HG02973 (cell line): ENCODE data around the gene IGF2BP1.
"Not testable (repeated sequence)": the region's sequence is repeated elsewhere in the genome, so short reads cannot be mapped to it uniquely, and the experiment has no call there.

Source experiments
- ATAC-seq: cut with Tn5 transposase; IDR thresholded peaks from one replicate; pipeline ENCODE4 v1.9.1; 2021; ENCODE audit warnings: moderate library complexity; ENCODE audit not compliant: unreplicated experiment

IGF2BP1 gene

DNA sequence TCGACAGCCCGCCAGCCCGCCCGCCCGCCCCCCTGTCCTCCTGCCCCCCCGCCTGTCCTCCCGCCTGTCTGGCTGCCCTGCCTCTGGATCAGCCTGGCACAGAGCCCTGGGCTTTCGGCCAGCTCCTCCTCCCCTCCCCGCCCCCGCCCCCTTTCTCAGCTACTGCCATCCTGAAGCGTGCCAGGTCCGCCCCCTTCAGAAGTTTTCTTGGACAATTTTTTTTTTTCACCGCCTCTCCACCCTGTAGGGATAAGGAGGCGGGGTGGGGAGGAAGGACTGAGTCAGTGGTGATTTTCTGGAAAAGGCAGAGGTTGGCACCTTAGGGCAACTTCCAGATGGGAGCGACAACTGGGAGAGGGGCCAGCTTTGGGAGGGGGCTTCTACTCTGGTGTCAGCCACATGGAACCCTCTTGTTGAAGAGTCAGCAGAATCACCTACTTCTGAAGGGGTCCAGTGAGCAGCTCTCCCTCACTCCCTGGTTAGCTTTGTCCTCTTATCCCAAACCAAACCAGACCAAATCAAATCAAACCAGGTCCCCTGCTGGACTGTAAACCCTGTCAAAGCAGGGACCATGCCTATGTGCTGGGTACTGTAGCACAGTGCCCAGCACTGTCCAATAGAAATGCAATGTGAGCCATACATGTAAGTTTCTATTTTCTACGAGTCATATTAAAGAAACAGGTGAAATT, 19.7 kb downstream of the IGF2BP1 start:
- ATAC-seq, result no peak

DNA sequence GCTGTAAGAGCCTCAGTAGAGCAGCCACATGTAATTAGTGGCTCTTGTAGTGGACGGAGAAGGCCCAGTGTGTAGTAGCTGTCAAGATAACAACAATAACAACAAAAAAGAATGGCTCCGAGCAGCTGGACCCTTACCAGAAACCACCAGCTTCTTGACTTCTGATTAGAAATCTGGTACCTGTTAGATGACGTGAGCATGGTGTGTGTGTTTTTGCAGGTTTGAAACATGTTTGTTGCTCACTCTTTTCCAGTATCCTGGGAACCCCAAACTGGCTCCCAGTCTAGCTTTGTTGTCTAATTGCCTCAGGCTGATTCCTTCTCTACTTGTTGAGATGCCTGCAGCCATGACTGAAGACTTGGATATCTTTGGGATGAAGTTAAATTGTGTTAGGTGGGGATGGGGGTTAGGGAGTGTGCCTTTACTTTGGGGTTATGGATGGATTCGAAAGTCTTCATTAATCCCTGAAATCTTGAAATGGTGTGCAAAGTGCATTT, 21.0 kb downstream of the IGF2BP1 start:
- no peak for ATAC-seq

DNA sequence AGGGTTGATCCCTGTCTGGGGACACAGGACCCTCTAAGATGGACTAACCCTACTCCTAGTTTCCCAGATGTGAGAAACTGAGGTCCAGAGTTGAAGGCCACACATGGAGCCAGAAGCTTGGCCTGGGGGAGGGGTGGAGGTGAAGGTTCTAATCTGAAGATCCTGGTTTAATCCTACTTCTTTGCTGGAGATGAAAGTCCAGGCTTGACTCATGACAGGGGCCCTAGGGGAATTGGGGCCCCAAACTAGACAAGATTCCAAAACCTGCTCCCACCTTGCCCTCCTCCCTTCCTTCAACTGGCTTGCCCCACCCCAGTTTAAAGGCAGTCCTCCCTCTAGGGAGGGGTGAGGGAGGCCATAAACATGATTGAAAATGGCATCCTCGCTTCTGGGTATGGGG, 21.6 kb downstream of the IGF2BP1 start:
- no peak for ATAC-seq

GRCh38 chr17:49020609-49021008, 23.4 kb downstream of the IGF2BP1 start:
- ATAC-seq, result no peak

DNA sequence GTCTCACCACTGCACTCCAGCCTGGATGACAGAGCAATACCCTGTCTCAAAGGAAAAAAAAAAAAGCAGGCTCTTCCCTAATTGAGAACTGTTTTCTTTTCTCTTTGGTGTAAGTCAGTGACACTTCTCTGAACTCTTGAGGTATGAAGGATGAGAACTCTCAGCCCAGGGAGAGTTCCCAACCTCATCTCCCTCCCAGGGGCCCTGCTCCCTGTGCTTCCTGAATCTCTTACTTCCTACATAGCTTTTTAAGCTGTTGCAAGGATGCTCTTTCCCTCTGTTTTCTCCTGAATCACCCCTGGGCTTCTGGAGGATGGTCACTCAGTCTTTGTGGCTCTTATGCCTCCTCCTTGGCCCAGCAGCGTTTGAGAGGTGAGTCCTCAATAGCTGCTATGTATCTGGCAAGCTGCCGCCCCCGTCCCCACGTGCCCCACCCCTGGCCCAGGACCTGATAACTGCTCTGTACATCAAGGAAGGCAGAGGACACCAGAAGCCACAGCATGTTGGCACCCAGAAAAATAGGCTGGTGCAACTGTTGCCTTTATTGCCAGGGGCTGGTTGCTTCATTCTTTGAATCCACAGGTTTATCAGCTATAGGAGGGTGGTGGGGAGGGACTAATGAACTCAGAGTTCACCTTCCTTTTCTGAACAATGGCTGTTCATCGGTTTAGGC, 24.0 kb downstream of the IGF2BP1 start:
- no peak for ATAC-seq

DNA sequence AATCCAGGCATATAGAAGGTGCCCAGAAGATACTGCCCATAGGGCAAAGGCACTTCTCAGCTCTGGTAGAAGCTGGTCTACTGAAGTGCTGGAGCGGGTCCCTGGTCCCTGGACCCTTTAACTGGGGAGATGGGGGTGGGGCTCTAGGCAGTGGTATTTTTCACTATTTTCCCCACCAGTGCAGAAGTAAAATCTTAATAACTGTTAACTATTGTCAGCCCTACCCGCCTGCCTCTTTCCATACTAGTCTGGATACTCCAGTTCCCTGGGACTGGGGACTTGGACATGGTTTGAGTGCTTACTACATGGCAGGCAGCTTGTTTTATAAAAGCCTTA, 24.6 kb downstream of the IGF2BP1 start:
- ATAC-seq, result no peak

DNA sequence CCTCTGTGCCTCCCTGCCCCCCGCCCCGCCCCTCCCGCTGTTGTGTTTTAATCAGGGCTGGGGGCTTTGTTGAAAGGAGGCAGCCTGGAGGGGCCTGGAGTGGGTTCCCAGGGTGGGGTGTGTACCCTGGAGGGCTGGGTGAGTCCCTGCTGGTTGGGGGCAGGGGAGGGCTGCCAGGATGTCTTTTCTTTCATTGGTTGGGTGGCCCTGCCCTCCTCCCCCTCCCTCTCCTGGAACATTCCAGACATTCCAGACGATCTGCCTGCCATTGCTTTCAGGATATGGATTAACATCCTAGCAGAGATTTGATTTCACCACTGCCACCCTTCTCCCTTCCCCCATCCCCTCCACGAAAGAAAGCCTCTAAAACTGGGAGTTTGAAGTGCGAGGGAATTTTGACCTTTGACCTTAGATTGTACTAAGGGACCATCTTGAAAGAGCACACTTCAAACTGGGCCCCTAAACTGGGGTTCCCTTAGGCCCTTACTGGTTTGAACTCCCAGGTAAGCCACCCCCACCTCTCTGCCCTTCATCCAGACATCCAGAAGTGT, 25.3 kb downstream of the IGF2BP1 start:
- no peak for ATAC-seq

GRCh38 chr17:49024523-49024922, 27.3 kb downstream of the IGF2BP1 start:
- no peak for ATAC-seq

DNA sequence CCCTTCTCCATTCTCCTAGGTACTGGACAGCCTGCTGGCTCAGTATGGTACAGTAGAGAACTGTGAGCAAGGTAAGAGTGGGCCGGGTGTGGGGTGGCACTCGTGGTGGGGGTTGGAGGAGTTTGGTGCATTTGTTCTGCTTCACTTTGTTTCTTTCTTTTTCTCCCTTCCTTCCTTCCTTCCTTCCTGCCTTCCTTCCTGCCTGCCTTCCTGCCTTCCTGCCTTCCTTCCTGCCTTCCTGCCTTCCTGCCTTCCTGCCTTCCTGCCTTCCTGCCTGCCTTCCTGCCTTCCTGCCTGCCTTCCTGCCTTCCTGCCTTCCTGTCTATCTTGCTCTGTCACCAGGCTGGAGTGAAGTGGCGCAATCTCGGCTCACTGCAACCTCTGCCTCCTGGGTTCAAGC, 29.3 kb downstream of the IGF2BP1 start:
- ATAC-seq, result not testable (repeated sequence)

DNA sequence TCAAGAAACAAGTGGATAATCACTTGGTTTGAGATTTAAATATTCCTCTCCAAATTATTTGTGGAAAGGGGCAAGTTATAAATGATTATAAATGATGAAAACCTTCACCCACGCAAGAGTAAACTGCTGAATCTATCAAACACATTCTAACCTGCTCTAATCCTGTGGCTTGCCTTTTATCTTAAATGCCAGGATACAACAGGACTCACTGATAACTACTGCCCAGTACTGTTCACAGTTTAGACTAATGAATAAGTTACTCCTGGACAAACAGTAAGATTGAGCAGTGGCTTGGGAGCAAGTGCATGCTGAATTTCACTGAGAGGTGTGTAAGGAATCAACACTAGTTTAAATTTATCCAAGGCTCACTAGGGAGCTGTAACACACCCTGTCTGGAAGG, 31.1 kb downstream of the IGF2BP1 start:
- ATAC-seq, result no peak

DNA sequence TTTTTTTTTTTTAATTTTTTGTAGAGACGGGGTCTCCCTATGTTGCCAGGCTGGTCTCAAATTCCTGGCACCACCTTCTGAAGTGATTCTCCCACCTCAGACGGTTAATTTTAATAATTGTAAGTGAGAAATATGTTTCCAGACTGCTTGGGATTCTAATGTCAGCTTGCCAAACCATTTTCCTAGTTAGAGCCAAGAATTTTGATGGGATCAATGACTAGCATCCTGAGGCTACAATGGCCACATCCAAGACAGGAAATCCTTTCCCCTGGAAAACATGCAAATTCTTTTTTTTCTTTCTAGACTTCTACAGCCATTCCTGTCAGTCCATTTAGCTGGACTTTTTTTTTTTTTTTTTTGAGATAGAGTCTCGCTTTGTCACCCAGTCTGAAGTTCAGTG, 32.6 kb downstream of the IGF2BP1 start:
- ATAC-seq, result no peak

- ATAC-seq, result no peak
These were observed 35.1 kb downstream of the IGF2BP1 start for GRCh38 chr17:49031965-49032928.

DNA sequence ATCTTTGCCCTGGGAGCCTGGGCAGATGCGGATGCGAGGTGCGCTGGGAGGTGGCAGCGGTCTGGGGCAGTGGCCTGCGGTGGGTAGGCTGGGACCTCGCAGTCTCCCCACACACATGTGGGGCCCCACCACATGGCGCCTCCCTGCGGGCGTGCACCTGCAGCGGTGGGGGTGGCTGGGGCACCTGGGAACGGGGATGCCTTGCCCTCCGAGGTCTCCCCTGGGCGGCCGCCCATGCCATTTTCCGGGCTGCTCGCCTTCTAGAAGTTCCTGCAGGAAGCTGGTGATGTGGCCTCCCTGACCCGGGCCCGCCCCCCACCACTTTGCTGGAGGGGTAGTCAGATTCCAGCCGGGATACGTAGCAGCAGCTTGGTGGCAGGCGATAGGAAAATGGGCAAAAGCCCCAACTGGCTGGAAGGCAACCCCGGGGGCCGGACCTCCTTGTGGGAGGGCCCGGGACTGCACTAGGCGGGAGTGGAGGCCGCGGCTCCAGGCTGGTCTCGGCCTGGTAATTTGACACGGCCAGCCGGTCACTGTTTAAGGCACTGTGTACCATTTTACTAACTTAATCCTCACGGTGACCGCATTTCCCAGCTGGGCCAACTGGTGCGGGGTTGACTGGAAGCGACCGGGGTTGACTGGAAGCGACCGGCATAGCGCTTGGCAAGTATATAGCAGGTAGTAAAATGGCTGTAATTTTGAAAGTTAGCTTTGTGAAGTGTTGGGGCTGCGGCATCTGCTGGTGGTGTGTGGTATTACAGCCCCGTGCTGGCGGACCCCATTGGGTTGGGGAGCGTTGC, 38.5 kb downstream of the IGF2BP1 start:
- ATAC-seq, result no peak

GRCh38 chr17:49036270-49036626, 39.1 kb downstream of the IGF2BP1 start:
- ATAC-seq, result no peak

DNA sequence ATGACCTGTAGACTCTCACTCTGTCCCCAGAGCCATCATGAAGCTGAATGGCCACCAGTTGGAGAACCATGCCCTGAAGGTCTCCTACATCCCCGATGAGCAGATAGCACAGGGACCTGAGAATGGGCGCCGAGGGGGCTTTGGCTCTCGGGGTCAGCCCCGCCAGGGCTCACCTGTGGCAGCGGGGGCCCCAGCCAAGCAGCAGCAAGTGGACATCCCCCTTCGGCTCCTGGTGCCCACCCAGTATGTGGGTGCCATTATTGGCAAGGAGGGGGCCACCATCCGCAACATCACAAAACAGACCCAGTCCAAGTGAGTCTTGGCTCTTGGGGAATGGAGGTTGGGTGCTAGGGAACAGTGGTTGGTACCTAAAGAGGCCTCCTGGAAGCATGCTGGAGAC, 41.0 kb downstream of the IGF2BP1 start:
- ATAC-seq, result no peak

DNA sequence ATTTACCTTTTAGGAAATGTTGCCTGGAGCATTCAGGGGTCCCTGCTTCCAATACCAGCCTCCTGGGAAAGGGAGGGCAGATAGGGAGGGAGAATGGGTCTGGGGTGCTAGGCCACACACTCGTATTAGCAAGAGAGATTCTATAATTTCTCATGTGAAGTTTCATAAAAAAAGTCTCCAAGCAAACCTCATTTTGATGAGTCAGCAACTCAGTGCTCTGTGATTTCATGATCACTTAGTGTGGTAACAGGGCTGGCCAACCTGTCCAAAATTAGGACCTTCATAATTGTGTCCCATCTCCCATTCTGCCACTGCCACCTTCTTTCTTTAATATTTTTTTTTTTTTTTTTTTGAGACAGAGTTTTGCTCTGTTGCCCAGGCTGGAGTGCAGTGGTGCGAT, 41.4 kb downstream of the IGF2BP1 start:
- ATAC-seq, result no peak

DNA sequence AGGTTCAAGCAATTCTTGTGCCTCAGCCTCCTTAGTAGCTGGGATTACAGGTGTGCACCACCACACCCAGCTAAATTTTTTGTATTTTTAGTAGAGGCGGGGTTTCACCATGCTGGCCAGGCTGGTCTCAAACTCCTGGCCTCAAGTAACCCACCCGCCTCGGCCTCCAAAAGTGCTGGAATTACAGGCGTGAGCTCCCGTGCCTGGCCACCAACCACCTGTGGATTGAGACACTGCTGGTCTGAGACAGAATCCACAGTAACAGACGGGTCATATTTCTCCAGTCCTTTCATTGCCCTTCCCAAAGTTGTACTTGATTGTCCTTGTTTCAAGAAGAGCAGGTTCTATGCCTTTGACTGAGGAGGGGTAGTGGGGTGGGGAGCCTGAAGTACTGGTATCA, 42.3 kb downstream of the IGF2BP1 start:
- ATAC-seq, result not testable (repeated sequence)

DNA sequence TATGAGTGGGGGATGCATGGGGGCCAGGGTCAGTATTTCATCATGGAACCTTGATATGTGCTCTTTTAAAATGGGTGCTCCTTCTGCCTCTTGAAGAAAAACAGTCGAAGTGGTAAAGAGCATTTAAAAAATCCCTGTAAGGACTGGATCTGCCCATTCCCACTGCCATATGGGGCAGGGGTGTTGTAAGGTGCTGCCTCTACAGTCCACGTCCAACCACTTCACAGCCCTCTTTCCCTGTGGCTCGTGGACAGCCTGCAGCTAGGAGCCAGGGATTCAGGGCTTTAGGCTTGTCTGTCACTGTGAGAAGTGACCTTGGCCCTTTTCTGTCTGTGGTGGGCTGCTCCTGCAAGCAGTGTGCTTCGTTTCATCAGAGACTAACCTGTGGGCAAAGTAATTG, 44.3 kb downstream of the IGF2BP1 start:
- ATAC-seq, result no peak

DNA sequence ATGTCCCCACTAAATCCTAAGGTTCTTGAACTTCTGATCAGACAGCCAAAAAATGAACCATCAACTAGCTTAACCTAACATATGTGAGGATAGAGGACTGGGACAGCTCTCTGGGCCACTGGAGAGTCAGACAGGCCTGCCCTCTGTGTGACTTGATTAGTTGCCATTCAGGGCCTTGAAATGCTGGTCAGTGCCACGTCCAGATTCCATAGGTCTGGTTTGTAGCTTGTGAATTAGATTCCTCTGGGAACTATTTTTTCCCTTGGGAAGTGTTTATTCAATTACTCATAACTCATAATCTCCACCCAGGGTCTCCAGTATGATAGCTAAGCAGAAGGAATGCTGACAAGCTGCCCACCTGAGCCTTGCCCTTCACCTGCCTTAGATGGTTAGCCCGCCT, 48.2 kb downstream of the IGF2BP1 start:
- no peak for ATAC-seq

DNA sequence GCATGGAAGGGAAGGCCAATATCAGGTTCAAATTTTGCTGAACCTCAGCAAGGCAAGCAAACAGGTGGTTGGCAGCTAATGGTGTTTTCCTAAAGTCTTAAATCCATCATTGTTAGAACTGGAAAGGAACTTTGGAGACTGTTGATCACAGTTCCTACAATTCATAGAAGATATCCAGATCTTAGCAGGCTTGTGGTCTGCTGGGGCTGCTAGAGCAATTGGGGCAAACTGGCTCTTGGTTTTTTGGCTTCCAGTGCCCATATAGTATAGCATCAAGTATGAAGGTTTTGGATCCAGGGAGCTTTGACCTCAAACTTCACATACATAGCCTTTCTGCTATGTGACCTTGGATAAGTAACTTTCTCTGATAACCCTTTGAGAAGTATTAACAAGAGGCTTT, 49.7 kb downstream of the IGF2BP1 start:
- ATAC-seq, result no peak

- no peak for ATAC-seq
These were observed 52.1 kb downstream of the IGF2BP1 start for GRCh38 chr17:49049265-49049664.
